Measurements from ENCODE around the gene KCNRG.
"Not testable (repeated sequence)": the region's sequence is repeated elsewhere in the genome, so short reads cannot be mapped to it uniquely, and the experiment has no call there.

KCNRG gene

GRCh38 chr13:50055454-50055853 is 40.2 kb downstream of the KCNRG start:
- TF ChIP-seq, protein P1, sequence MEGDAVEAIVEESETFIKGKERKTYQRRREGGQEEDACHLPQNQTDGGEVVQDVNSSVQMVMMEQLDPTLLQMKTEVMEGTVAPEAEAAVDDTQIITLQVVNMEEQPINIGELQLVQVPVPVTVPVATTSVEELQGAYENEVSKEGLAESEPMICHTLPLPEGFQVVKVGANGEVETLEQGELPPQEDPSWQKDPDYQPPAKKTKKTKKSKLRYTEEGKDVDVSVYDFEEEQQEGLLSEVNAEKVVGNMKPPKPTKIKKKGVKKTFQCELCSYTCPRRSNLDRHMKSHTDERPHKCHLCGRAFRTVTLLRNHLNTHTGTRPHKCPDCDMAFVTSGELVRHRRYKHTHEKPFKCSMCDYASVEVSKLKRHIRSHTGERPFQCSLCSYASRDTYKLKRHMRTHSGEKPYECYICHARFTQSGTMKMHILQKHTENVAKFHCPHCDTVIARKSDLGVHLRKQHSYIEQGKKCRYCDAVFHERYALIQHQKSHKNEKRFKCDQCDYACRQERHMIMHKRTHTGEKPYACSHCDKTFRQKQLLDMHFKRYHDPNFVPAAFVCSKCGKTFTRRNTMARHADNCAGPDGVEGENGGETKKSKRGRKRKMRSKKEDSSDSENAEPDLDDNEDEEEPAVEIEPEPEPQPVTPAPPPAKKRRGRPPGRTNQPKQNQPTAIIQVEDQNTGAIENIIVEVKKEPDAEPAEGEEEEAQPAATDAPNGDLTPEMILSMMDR (conservative IDR thresholded peaks at IDR 0.05; ENCODE audit: low read depth, low read length) = no peak
- H3K4me3 ChIP-seq (ENCODE audit: low read length) = no peak overlapping the region
- no peak for DNase-seq (ENCODE audit: low read depth)

DNA sequence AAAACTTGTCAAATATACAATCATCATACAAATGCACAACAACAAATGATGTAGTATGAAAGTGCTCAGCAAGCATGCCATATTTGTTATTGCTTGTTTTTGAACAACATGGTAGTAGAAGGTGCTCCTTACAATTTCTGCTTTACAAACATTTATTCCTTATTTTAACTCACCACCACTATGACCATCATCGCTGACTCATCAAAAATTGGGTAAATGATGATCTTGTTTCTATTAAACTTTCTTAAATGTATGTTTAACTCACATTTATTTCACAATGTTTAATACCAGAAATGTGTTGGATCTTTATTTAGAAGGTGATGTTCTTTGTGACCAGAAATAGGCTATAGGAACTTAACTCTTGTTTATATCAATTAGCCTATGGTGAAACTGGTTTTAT is 45.5 kb downstream of the KCNRG start:
- DNase-seq (ENCODE audit: low read depth) = no peak
- TF ChIP-seq, protein P1 (conservative IDR thresholded peaks at IDR 0.05; ENCODE audit: low read depth, low read length) = no peak

DNA sequence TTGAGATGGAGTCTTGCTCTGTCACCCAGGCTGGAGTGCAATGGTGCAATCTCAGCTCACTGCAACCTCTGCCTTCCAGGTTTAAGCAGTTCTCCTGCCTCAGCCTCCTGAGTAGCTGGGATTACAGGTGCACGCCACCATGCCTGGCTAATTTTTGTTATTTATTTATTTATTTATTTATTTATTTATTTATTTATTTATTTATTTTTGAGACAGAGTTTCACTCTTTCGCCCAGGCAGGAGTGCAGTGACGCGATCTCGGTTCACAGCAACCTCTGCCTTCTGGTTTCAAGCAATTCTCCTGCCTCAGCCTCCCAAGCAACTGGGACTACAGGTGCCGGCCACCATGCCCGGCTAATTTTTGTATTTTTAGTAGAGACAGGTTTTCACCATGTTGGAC is 47.1 kb downstream of the KCNRG start:
- not testable (repeated sequence) for DNase-seq (ENCODE audit: low read depth); H3K4me3 ChIP-seq (ENCODE audit: low read length)

More for the DNA sequence above, 45.5 kb downstream of the KCNRG start:
- H3K4me3 ChIP-seq (ENCODE audit: low read length) = no peak overlapping the region

GRCh38 chr13:50065712-50066111 is 50.5 kb downstream of the KCNRG start:
- no peak for DNase-seq (ENCODE audit: low read depth)
- TF ChIP-seq, protein P1 (conservative IDR thresholded peaks at IDR 0.05; ENCODE audit: low read depth, low read length) = no peak
- H3K4me3 ChIP-seq (ENCODE audit: low read length) = no peak overlapping the region

DNA sequence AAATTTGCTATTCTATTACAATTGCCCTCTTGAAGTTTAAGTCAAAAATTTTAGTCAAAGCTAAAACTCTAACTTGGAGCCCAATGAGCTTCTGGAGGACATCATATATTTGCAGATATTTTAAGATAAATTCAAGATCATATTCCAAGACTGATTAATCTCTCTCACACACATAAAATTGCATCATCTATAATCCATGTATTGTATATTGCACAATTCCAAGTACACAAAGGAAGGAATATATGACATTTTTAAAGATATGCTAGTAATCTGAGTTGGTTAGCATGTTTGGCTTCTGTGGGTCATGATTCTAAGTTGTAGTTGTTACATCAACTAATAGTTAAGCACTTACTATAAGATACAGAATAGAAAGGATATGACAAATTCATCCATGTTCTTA is 53.3 kb downstream of the KCNRG start:
- no peak for DNase-seq (ENCODE audit: low read depth)
- TF ChIP-seq, protein P1 (conservative IDR thresholded peaks at IDR 0.05; ENCODE audit: low read depth, low read length) = no peak

DNA sequence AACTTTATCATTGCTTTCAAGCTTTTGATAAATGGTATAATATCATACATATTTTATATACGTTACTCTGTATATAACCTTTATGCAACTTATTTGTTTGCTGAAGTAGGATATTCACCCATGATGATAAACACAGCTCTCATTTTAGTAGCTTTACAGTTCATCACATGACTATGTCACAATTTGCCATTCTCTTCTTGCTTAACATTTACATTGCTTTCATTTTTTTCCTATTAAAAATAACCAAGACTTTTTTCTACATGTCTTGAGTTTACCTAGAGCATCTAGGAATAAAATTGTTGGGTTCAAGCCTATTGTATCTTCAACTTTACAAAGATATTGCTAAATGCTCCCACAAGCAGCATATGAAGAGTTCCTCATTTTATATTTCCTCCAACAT is 54.0 kb downstream of the KCNRG start:
- DNase-seq (ENCODE audit: low read depth) = no peak
- TF ChIP-seq, protein P1 (conservative IDR thresholded peaks at IDR 0.05; ENCODE audit: low read depth, low read length) = no peak
- no peak overlapping the region for H3K4me3 ChIP-seq (ENCODE audit: low read length)

More for the DNA sequence above, 53.3 kb downstream of the KCNRG start:
- no peak overlapping the region for H3K4me3 ChIP-seq (ENCODE audit: low read length)

GRCh38 chr13:50070186-50070585 is 54.9 kb downstream of the KCNRG start:
- no peak for DNase-seq (ENCODE audit: low read depth)
- TF ChIP-seq, protein P1 (conservative IDR thresholded peaks at IDR 0.05; ENCODE audit: low read depth, low read length) = no peak
- H3K4me3 ChIP-seq (ENCODE audit: low read length) = no peak overlapping the region
